ENCODE results near the gene PDE12.

- TF ChIP-seq CTCF (IDR thresholded peaks at IDR 0.05; ENCODE audit: extremely low read depth in 1 of 2, insufficient read depth in 1 of 2, low read depth in 1 of 2, low read length in 2 of 2) (no peak), POLR2A (IDR thresholded peaks at IDR 0.05; ENCODE audit: low read depth, low read length) (peak; percentile 90), EZH2 (IDR thresholded peaks at IDR 0.05; ENCODE audit: borderline replicate concordance, low read depth, low read length, severe bottlenecking) (no peak), POLR2AphosphoS5 (IDR thresholded peaks at IDR 0.05; ENCODE audit: insufficient read depth, low read depth, low read length) (peak; percentile 76), JUN (IDR thresholded peaks at IDR 0.05; ENCODE audit: borderline replicate concordance, insufficient read depth, insufficient read length, low read depth) (peak; percentile 49), MYC (IDR thresholded peaks at IDR 0.05; ENCODE audit: low read depth, low read length) (peak; percentile 83), FOS (IDR thresholded peaks at IDR 0.05; ENCODE audit: borderline replicate concordance, insufficient read depth, low read length) (peak; percentile 69), GATA2 (IDR thresholded peaks at IDR 0.05; ENCODE audit: insufficient read depth, insufficient read length, low read depth, low read length) (no peak)
- TF ChIP-seq, protein P1, sequence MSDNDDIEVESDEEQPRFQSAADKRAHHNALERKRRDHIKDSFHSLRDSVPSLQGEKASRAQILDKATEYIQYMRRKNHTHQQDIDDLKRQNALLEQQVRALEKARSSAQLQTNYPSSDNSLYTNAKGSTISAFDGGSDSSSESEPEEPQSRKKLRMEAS (IDR thresholded peaks at IDR 0.05; ENCODE audit: insufficient read depth, insufficient read length) = peak; percentile 95
These were observed at the start of gene PDE12 for GRCh38 chr3:57555738-57556458.
